Brain microvascular endothelial cell (primary cell): ENCODE results near the gene FAM227A.

ENCODE experiments used
- DNase-seq: peaks from one replicate; pipeline ENCODE4 v3.0.0-alpha.2; 2020
- H3K27ac ChIP-seq: fragments of 250-450 bp; sonication (Bioruptor Pico); 2 replicates; pipeline ENCODE4 v1.5.1; 2020; ENCODE audit warnings: mild to moderate bottlenecking, moderate library complexity
- H3K27me3 ChIP-seq: fragments of 250-450 bp; sonication (Bioruptor Pico); replicated peaks from 2 replicates; pipeline ENCODE4 v1.5.1; 2020; ENCODE audit warnings: mild to moderate bottlenecking
- H3K36me3 ChIP-seq: fragments of 250-450 bp; sonication (Bioruptor Pico); replicated peaks from 2 replicates; pipeline ENCODE4 v1.5.1; 2020; ENCODE audit warnings: mild to moderate bottlenecking
- H3K4me3 ChIP-seq: 2 replicates; pipeline ENCODE4 v1.5.1; 2011; ENCODE audit warnings: low read depth, mild to moderate bottlenecking, control low read depth, low read length, moderate library complexity
- CTCF ChIP-seq: IDR thresholded peaks from 2 replicates; pipeline ENCODE4 v1.5.1; 2011; ENCODE audit warnings: low read depth, mild to moderate bottlenecking, moderate library complexity, low read length, control low read depth, inconsistent platforms; ENCODE audit errors: missing control alignments
- in situ Hi-C: cut with HindIII; loops from 2 replicates; pipeline ENCODE4 v1.10.0; 2017; ENCODE audit warnings: low sequenced_read_pairs, low pct_ligation_motif_present

FAM227A gene

GRCh38 chr22:38681582-38682335 lies 25.6 kb upstream of the FAM227A start, which contains the start of gene TOMM22:
Gene TOMM22, plus strand, starts transcription at chr22:38681957. Its CDS starts 22 bp downstream, at chr22:38681979.
- DNase-seq = peak; percentile 77
- H3K36me3 ChIP-seq = peaks cover 24% of the 10 kb centered on the region
- H3K4me3 ChIP-seq = peak within 1 kb of the TSS; percentile 94
- peak; percentile 61 for TF ChIP-seq CTCF
- H3K27ac ChIP-seq = peak within 1 kb of the TSS; percentile 54
- in situ Hi-C loops = no loop called here
- no peaks in the 10 kb centered on the region for H3K27me3 ChIP-seq

- Histone ChIP-seq H3K36me3 (peaks cover 11% of the 10 kb centered on the region), H3K4me3 (no peak overlapping the region), H3K27me3 (no peaks in the 10 kb centered on the region), H3K27ac (no peak overlapping the region)
- DNase-seq = no peak
- in situ Hi-C loops = no loop called here
- TF ChIP-seq CTCF = no peak
Measured at GRCh38 chr22:38675833-38676232, 19.6 kb upstream of the FAM227A start.

GRCh38 chr22:38674888-38675287 lies 18.7 kb upstream of the FAM227A start:
- Histone ChIP-seq H3K27me3 (no peaks in the 10 kb centered on the region), H3K27ac (no peak overlapping the region), H3K36me3 (peaks cover 12% of the 10 kb centered on the region), H3K4me3 (no peak overlapping the region)
- in situ Hi-C loops = no loop called here
- TF ChIP-seq CTCF = no peak
- DNase-seq = no peak

- in situ Hi-C loops = no loop called here
- TF ChIP-seq CTCF = no peak
- DNase-seq = peak; percentile 14
Measured at GRCh38 chr22:38657045-38657909, 1.1 kb upstream of the FAM227A start.

GRCh38 chr22:38655519-38656255 lies 505 bp downstream of the FAM227A start:
- no peaks in the 10 kb centered on the region for H3K27me3 ChIP-seq
- DNase-seq = peak; percentile 1
- in situ Hi-C loops = no loop called here

More at GRCh38 chr22:38657045-38657909, 1.1 kb upstream of the FAM227A start:
- Histone ChIP-seq H3K27ac (peak overlapping the region; percentile 100), H3K27me3 (no peaks in the 10 kb centered on the region), H3K4me3 (peak overlapping the region; percentile 91), H3K36me3 (no peaks in the 10 kb centered on the region)

More at GRCh38 chr22:38655519-38656255, 505 bp downstream of the FAM227A start:
- Histone ChIP-seq H3K27ac (peak overlapping the region; percentile 100), H3K36me3 (no peaks in the 10 kb centered on the region), H3K4me3 (peak overlapping the region; percentile 91)
- TF ChIP-seq CTCF = no peak
